NCI-H345 treated with DMSO at 0.1 percent for 48 hours (cell line): ENCODE data around the gene ESPN.

Experiments used
- DNase-seq: peaks from one replicate; lab custom pipeline; 2025; ENCODE audit not compliant: unreplicated experiment; lab: John Stamatoyannopoulos, UW

Gene ESPN

GRCh38 chr1:6495540-6496364 lies 71.2 kb downstream of the ESPN start:
- DNase-seq = no peak

GRCh38 chr1:6496365-6496721 lies 71.8 kb downstream of the ESPN start:
- DNase-seq = no peak

GRCh38 chr1:6496890-6497214 lies 72.3 kb downstream of the ESPN start:
- no peak for DNase-seq

- DNase-seq = no peak
Measured at GRCh38 chr1:6497215-6497866, 72.8 kb downstream of the ESPN start.

GRCh38 chr1:6497867-6498575 lies 73.4 kb downstream of the ESPN start:
- DNase-seq = no peak

GRCh38 chr1:6498576-6499111 lies 74.1 kb downstream of the ESPN start:
- DNase-seq = no peak

GRCh38 chr1:6499296-6499695 lies 74.7 kb downstream of the ESPN start:
- no peak for DNase-seq

GRCh38 chr1:6500544-6501278 lies 76.1 kb downstream of the ESPN start:
- DNase-seq = no peak

GRCh38 chr1:6501279-6501813 lies 76.8 kb downstream of the ESPN start:
- no peak for DNase-seq

GRCh38 chr1:6502000-6502891 lies 77.7 kb downstream of the ESPN start:
- no peak for DNase-seq

GRCh38 chr1:6503884-6504602 lies 79.5 kb downstream of the ESPN start:
- DNase-seq = no peak

- DNase-seq = no peak
Measured at GRCh38 chr1:6504887-6505286, 80.3 kb downstream of the ESPN start.

- DNase-seq = no peak
Measured at GRCh38 chr1:6505367-6506209, 81.0 kb downstream of the ESPN start.

- DNase-seq = no peak
Measured at GRCh38 chr1:6506210-6507036, 81.8 kb downstream of the ESPN start.

- no peak for DNase-seq
Measured at GRCh38 chr1:6507037-6507428, 82.5 kb downstream of the ESPN start.

- no peak for DNase-seq
Measured at GRCh38 chr1:6507461-6507911, 82.9 kb downstream of the ESPN start.

GRCh38 chr1:6508154-6508815 lies 83.7 kb downstream of the ESPN start:
- no peak for DNase-seq
